ENCODE measurements around the gene RIMBP2. TPM values are rescaled to one million over a fixed set of nuclear protein-coding genes. Genes with fewer than 3 reads are reported as not detected.

The RIMBP2 gene
- polyA plus RNA-seq, 1 of the 3 experiments (the other 2 are of a cell fraction) = 0.90 TPM

DNA sequence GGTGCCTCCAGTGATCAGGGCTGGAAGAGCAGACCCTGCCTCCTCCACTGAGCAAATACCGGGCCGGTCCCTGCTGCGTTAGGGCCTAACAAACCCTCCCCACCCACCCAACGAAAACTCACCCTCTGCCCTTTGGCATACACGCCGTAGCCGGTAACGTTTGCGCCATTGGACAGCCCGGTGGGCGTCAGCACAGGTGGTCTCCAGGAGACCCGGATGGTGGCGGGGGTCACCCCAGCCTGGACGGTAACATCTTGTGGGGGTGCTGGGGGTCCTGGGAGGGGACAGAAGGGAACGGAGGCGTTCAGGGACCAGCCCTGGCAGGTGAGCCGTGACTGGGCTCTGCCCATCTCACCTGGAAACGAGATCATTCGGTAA is 277.9 kb downstream of the RIMBP2 start (continued):
- TF ChIP-seq, protein P1, sequence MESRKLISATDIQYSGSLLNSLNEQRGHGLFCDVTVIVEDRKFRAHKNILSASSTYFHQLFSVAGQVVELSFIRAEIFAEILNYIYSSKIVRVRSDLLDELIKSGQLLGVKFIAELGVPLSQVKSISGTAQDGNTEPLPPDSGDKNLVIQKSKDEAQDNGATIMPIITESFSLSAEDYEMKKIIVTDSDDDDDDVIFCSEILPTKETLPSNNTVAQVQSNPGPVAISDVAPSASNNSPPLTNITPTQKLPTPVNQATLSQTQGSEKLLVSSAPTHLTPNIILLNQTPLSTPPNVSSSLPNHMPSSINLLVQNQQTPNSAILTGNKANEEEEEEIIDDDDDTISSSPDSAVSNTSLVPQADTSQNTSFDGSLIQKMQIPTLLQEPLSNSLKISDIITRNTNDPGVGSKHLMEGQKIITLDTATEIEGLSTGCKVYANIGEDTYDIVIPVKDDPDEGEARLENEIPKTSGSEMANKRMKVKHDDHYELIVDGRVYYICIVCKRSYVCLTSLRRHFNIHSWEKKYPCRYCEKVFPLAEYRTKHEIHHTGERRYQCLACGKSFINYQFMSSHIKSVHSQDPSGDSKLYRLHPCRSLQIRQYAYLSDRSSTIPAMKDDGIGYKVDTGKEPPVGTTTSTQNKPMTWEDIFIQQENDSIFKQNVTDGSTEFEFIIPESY (IDR thresholded peaks at IDR 0.05; ENCODE audit: borderline replicate concordance, low read depth) = no peak

DNA sequence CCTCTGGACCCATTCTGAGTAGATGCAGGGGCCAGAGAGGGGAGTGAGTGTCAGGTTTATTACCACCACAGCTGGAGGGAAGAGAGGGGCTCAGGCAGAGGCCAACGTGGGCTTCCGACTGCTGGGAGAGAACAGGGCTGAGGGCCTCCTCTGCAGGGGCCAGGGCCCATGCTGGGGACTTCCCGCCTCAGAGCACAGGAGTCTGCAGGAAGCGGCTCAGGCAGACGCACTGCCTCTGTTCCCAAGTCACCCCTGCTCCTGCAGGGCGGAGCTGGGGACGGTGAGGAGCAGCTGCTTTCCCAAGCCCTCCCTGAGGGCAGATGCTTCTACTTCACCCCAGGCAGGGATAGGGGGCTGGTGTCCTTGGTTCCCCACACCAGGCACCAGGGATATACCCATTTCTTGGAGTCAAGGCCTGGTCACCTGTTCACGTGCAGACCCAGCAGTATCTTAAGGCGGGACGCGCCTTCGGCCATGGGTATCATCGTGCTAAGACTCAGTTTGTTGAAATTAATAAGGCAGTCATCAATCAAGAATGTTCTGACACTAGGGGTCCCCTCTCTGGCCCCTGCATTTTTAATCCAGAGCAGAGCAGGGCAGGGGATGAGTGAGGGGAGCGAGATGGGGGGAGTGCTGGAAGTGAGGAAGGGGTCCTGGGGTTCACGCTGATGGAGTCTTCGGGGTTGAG is 278.4 kb downstream of the RIMBP2 start:
- DNase-seq = no peak

More for the DNA sequence above, 278.4 kb downstream of the RIMBP2 start:
- H3K27me3 ChIP-seq (ENCODE audit: insufficient read depth) = no peaks in the 10 kb centered on the region
- H3K79me2 ChIP-seq (ENCODE audit: insufficient read depth) = no peaks in the 10 kb centered on the region
- TF ChIP-seq GATA2 (CRISPR knock-in tag; IDR thresholded peaks at IDR 0.05) (no peak), RCOR1 (IDR thresholded peaks at IDR 0.05; ENCODE audit: low read length) (no peak), FOXJ3 (CRISPR knock-in tag; IDR thresholded peaks at IDR 0.05) (no peak), MXI1 (IDR thresholded peaks at IDR 0.05; ENCODE audit: low read depth, low read length) (no peak), RAD21 (IDR thresholded peaks at IDR 0.05; ENCODE audit: low read length) (no peak), CHD2 (IDR thresholded peaks at IDR 0.05; ENCODE audit: low read length, partially characterized antibody) (no peak), RXRA (IDR thresholded peaks at IDR 0.05; ENCODE audit: borderline replicate concordance, low read depth) (no peak), FOSL2 (IDR thresholded peaks at IDR 0.05; ENCODE audit: borderline replicate concordance, low read depth) (no peak), TCF12 (IDR thresholded peaks at IDR 0.05) (no peak), NRF1 (IDR thresholded peaks at IDR 0.05; ENCODE audit: low read depth, low read length) (no peak), FOXM1 (IDR thresholded peaks at IDR 0.05; ENCODE audit: low read depth) (no peak), MEF2A (IDR thresholded peaks at IDR 0.05; ENCODE audit: borderline replicate concordance, low read depth) (no peak), SIN3A (IDR thresholded peaks at IDR 0.05; ENCODE audit: borderline replicate concordance, low read depth, low read length) (no peak), SMC3 (IDR thresholded peaks at IDR 0.05; ENCODE audit: low read depth, low read length) (no peak)
- TF ChIP-seq, protein P2, sequence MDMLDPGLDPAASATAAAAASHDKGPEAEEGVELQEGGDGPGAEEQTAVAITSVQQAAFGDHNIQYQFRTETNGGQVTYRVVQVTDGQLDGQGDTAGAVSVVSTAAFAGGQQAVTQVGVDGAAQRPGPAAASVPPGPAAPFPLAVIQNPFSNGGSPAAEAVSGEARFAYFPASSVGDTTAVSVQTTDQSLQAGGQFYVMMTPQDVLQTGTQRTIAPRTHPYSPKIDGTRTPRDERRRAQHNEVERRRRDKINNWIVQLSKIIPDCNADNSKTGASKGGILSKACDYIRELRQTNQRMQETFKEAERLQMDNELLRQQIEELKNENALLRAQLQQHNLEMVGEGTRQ (IDR thresholded peaks at IDR 0.05; ENCODE audit: borderline replicate concordance, low read depth, low read length) = no peak
- TF ChIP-seq, protein P3, sequence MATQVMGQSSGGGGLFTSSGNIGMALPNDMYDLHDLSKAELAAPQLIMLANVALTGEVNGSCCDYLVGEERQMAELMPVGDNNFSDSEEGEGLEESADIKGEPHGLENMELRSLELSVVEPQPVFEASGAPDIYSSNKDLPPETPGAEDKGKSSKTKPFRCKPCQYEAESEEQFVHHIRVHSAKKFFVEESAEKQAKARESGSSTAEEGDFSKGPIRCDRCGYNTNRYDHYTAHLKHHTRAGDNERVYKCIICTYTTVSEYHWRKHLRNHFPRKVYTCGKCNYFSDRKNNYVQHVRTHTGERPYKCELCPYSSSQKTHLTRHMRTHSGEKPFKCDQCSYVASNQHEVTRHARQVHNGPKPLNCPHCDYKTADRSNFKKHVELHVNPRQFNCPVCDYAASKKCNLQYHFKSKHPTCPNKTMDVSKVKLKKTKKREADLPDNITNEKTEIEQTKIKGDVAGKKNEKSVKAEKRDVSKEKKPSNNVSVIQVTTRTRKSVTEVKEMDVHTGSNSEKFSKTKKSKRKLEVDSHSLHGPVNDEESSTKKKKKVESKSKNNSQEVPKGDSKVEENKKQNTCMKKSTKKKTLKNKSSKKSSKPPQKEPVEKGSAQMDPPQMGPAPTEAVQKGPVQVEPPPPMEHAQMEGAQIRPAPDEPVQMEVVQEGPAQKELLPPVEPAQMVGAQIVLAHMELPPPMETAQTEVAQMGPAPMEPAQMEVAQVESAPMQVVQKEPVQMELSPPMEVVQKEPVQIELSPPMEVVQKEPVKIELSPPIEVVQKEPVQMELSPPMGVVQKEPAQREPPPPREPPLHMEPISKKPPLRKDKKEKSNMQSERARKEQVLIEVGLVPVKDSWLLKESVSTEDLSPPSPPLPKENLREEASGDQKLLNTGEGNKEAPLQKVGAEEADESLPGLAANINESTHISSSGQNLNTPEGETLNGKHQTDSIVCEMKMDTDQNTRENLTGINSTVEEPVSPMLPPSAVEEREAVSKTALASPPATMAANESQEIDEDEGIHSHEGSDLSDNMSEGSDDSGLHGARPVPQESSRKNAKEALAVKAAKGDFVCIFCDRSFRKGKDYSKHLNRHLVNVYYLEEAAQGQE (IDR thresholded peaks at IDR 0.05; ENCODE audit: low read depth, low read length) = no peak
- TF ChIP-seq, protein P4, sequence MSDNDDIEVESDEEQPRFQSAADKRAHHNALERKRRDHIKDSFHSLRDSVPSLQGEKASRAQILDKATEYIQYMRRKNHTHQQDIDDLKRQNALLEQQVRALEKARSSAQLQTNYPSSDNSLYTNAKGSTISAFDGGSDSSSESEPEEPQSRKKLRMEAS (IDR thresholded peaks at IDR 0.05; ENCODE audit: low read depth) = no peak
- no peak overlapping the region for H3K4me2 ChIP-seq
- no peaks in the 10 kb centered on the region for H4K20me1 ChIP-seq (ENCODE audit: insufficient read depth)
- CTCF ChIA-PET = no interaction called here
- no peaks in the 10 kb centered on the region for H3K9me2 ChIP-seq
- no peak overlapping the region for H3K9ac ChIP-seq
- no peak overlapping the region for H2AFZ ChIP-seq (ENCODE audit: low read depth)
- H3K27ac ChIP-seq (ENCODE audit: low read depth in 2 of 2, low read length in 1 of 2) = no peak overlapping the region
- no peaks in the 10 kb centered on the region for H3F3A ChIP-seq (replicated peaks; ENCODE audit: insufficient read depth)
- POLR2A ChIA-PET = interaction anchor here (0.6 kb wide), 1 partner anchor 220 kb away, joined by 3 read pairs; no protein-coding TSS in a partner anchor
- no peaks in the 10 kb centered on the region for H3K4me1 ChIP-seq (ENCODE audit: control insufficient read depth in 1 of 2, insufficient read depth in 2 of 2, low read depth in 1 of 2, low read length in 1 of 2)
- H3K4me3 ChIP-seq (ENCODE audit: low read depth in 2 of 2, low read length in 1 of 2) = no peak overlapping the region
- no peaks in the 10 kb centered on the region for H3K9me3 ChIP-seq
- WGBS (ENCODE audit: low lambda C conversion rate) = 67% methylated on average over 5 of the region's 16 CpGs
- H3K36me3 ChIP-seq (replicated peaks in 1 of 2; ENCODE audit: control insufficient read depth in 1 of 2, insufficient read depth in 2 of 2, low read length in 1 of 2) = no peaks in the 10 kb centered on the region

All from SK-N-SH (cell line).